ENCODE measurements around the gene CPNE2.

- TF ChIP-seq, protein P1, sequence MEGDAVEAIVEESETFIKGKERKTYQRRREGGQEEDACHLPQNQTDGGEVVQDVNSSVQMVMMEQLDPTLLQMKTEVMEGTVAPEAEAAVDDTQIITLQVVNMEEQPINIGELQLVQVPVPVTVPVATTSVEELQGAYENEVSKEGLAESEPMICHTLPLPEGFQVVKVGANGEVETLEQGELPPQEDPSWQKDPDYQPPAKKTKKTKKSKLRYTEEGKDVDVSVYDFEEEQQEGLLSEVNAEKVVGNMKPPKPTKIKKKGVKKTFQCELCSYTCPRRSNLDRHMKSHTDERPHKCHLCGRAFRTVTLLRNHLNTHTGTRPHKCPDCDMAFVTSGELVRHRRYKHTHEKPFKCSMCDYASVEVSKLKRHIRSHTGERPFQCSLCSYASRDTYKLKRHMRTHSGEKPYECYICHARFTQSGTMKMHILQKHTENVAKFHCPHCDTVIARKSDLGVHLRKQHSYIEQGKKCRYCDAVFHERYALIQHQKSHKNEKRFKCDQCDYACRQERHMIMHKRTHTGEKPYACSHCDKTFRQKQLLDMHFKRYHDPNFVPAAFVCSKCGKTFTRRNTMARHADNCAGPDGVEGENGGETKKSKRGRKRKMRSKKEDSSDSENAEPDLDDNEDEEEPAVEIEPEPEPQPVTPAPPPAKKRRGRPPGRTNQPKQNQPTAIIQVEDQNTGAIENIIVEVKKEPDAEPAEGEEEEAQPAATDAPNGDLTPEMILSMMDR (IDR thresholded peaks at IDR 0.05; ENCODE audit: low read length), result no peak
- no peak for TF ChIP-seq EZH2 (IDR thresholded peaks at IDR 0.05; ENCODE audit: borderline replicate concordance, low read length)
These were observed 99.8 kb downstream of the CPNE2 start for GRCh38 chr16:57192146-57192545.

Data from OCI-LY1 (cell line).